Measurements from ENCODE around the gene FZD10.

GRCh38 chr12:130151846-130152245 is 10.4 kb upstream of the FZD10 start:
- no peak for TF ChIP-seq CTCF (optimal IDR thresholded peaks at IDR 0.05 in 1 of 3, IDR thresholded peaks at IDR 0.05 in 1 of 3, conservative IDR thresholded peaks at IDR 0.05 in 1 of 3; ENCODE audit: extremely low read depth in 1 of 3, insufficient read depth in 2 of 3, low read length in 3 of 3)
- TF ChIP-seq EZH2 (IDR thresholded peaks at IDR 0.05; ENCODE audit: low read length): no peak

Measured in keratinocyte (primary cell).